ENCODE measurements around the gene LRRN2.

LRRN2 gene

GRCh38 chr1:204662530-204662929 lies 23.0 kb downstream of the LRRN2 start:
- no peak for DNase-seq (ENCODE audit: low read depth, low spot score)
- ChIA-PET POLR2A (no interaction called here), CTCF (no interaction called here)
- no peak overlapping the region for H3K4me3 ChIP-seq (ENCODE audit: low read depth, low read length)
- TF ChIP-seq CTCF (IDR thresholded peaks at IDR 0.05; ENCODE audit: insufficient read depth, low read length, missing control alignments), result no peak

- ChIA-PET CTCF (no interaction called here), POLR2A (no interaction called here)
- no peak for DNase-seq (ENCODE audit: low read depth, low spot score)
- H3K4me3 ChIP-seq (ENCODE audit: low read depth, low read length), result no peak overlapping the region
- no peak for TF ChIP-seq CTCF (IDR thresholded peaks at IDR 0.05; ENCODE audit: insufficient read depth, low read length, missing control alignments)
Observed at GRCh38 chr1:204660509-204660908, 25.0 kb downstream of the LRRN2 start.

- ChIA-PET POLR2A (no interaction called here), CTCF (no interaction called here)
- DNase-seq (ENCODE audit: low read depth, low spot score), result no peak
- H3K4me3 ChIP-seq (ENCODE audit: low read depth, low read length), result no peak overlapping the region
- no peak for TF ChIP-seq CTCF (IDR thresholded peaks at IDR 0.05; ENCODE audit: insufficient read depth, low read length, missing control alignments)
Observed at GRCh38 chr1:204659056-204659455, 26.5 kb downstream of the LRRN2 start.

GRCh38 chr1:204658295-204658694 lies 27.2 kb downstream of the LRRN2 start:
- DNase-seq (ENCODE audit: low read depth, low spot score), result no peak
- ChIA-PET POLR2A (no interaction called here), CTCF (no interaction called here)
- H3K4me3 ChIP-seq (ENCODE audit: low read depth, low read length), result no peak overlapping the region
- TF ChIP-seq CTCF (IDR thresholded peaks at IDR 0.05; ENCODE audit: insufficient read depth, low read length, missing control alignments), result no peak

GRCh38 chr1:204653590-204654340 lies 31.8 kb downstream of the LRRN2 start:
- CTCF ChIA-PET, result interaction anchor here (1.3 kb wide), 2 partner anchors 15 to 93 kb away, joined by 3 read pairs; no protein-coding TSS in a partner anchor

GRCh38 chr1:204652497-204652896 lies 33.0 kb downstream of the LRRN2 start:
- ChIA-PET CTCF (interaction anchor here (1.3 to 1.4 kb wide), 2 partner anchors 84 to 87 kb away, joined by 3 read pairs; no protein-coding TSS in a partner anchor), POLR2A (no interaction called here)
- H3K4me3 ChIP-seq (ENCODE audit: low read depth, low read length), result no peak overlapping the region
- no peak for TF ChIP-seq CTCF (IDR thresholded peaks at IDR 0.05; ENCODE audit: insufficient read depth, low read length, missing control alignments)
- DNase-seq (ENCODE audit: low read depth, low spot score), result no peak

More at GRCh38 chr1:204653590-204654340, 31.8 kb downstream of the LRRN2 start:
- POLR2A ChIA-PET, result interaction anchor here (0.6 kb wide), 1 partner anchor 65 kb away, joined by 4 read pairs; no protein-coding TSS in a partner anchor
- no peak for DNase-seq (ENCODE audit: low read depth, low spot score)
- H3K4me3 ChIP-seq (ENCODE audit: low read depth, low read length), result no peak overlapping the region
- no peak for TF ChIP-seq CTCF (IDR thresholded peaks at IDR 0.05; ENCODE audit: insufficient read depth, low read length, missing control alignments)

Data from AG04449 (cell line).